Gastroesophageal sphincter (tissue), 4 donors: ENCODE measurements around the gene ADGRD1. TPM values are rescaled to one million over a fixed set of nuclear protein-coding genes. Genes with fewer than 3 reads are reported as not detected.
"Not testable (repeated sequence)": the region's sequence is repeated elsewhere in the genome, so short reads cannot be mapped to it uniquely, and the experiment has no call there.

Experiments used
- ATAC-seq: fragments of 150-250 bp; one replicate; pipeline ENCODE4 v1.9.1; 2016; ENCODE audit warnings: mild to moderate bottlenecking, moderate library complexity
- H3K27ac ChIP-seq, 4 donors: fragments of 200-600 bp; sonication (generic) in 3 of 4; 1 replicate in 3 of 4; 2 replicates in 1 of 4; pipeline ENCODE4 v1.5.1; 2016 to 2019
- H3K27me3 ChIP-seq: fragments of 200-600 bp; sonication (generic); one replicate; pipeline ENCODE4 v1.5.1; 2019
- H3K36me3 ChIP-seq, 2 donors: fragments of 200-600 bp; sonication (generic); one replicate each; pipeline ENCODE4 v1.5.1; 2019; ENCODE audit warnings: control low read depth in 1 of 2
- H3K4me1 ChIP-seq, 3 donors: fragments of 200-600 bp; sonication (generic); 1 replicate in 2 of 3; 2 replicates in 1 of 3; pipeline ENCODE4 v1.5.1; 2016 to 2019; ENCODE audit warnings: control low read depth in 2 of 3
- H3K4me3 ChIP-seq, 2 donors: fragments of 200-600 bp; sonication (generic); one replicate each; pipeline ENCODE4 v1.5.1; 2019; ENCODE audit warnings: mild to moderate bottlenecking in 1 of 2, moderate library complexity in 1 of 2
- H3K9me3 ChIP-seq, 3 donors: fragments of 200-600 bp; sonication (generic); one replicate each; pipeline ENCODE4 v1.5.1; 2017 to 2019; ENCODE audit warnings: control low read depth in 2 of 3
- CTCF ChIP-seq, 4 experiments: fragments of 200-600 bp in 2 of 4; fragments of 450-650 bp in 2 of 4; sonication (generic) in 1 of 4; IDR thresholded peaks; one replicate each; pipeline ENCODE4 v1.5.1; 2017 to 2019; ENCODE audit warnings: antibody characterized with exemption in 4 of 4, mild to moderate bottlenecking in 2 of 4, moderate library complexity in 2 of 4
- EP300 ChIP-seq: sonication (generic); formaldehyde crosslinking; IDR thresholded peaks from one replicate; pipeline ENCODE4 v1.6.1; 2017; ENCODE audit warnings: antibody characterized with exemption, mild to moderate bottlenecking
- POLR2A ChIP-seq, 2 donors: fragments of 450-650 bp; IDR thresholded peaks; one replicate each; pipeline ENCODE4 v1.6.1; 2017; ENCODE audit warnings: antibody characterized with exemption in 2 of 2, mild to moderate bottlenecking in 2 of 2, moderate library complexity in 1 of 2
- POLR2AphosphoS5 ChIP-seq: sonication (generic); formaldehyde crosslinking; IDR thresholded peaks from one replicate; pipeline ENCODE4 v1.6.1; 2017; ENCODE audit warnings: antibody characterized with exemption
- WGBS, 2 donors: methylation state at CpG; one replicate each; pipeline ENCODE4 v1.1.5; 2018; ENCODE audit warnings: low coverage in 1 of 2; 5-methylcytosine and 5-hydroxymethylcytosine counted together
- total RNA-seq, 4 donors: library from RNA; depleted of rRNA; stranded (reverse); fragments of >200 nt; gene quantifications; one replicate each; pipeline ENCODE4 v1.1.0, GENCODE V29; 2016

ADGRD1 gene
- total RNA-seq, 4 donors from 2014 or later: 19.1 to 43.4 (median 31.3) TPM

DNA sequence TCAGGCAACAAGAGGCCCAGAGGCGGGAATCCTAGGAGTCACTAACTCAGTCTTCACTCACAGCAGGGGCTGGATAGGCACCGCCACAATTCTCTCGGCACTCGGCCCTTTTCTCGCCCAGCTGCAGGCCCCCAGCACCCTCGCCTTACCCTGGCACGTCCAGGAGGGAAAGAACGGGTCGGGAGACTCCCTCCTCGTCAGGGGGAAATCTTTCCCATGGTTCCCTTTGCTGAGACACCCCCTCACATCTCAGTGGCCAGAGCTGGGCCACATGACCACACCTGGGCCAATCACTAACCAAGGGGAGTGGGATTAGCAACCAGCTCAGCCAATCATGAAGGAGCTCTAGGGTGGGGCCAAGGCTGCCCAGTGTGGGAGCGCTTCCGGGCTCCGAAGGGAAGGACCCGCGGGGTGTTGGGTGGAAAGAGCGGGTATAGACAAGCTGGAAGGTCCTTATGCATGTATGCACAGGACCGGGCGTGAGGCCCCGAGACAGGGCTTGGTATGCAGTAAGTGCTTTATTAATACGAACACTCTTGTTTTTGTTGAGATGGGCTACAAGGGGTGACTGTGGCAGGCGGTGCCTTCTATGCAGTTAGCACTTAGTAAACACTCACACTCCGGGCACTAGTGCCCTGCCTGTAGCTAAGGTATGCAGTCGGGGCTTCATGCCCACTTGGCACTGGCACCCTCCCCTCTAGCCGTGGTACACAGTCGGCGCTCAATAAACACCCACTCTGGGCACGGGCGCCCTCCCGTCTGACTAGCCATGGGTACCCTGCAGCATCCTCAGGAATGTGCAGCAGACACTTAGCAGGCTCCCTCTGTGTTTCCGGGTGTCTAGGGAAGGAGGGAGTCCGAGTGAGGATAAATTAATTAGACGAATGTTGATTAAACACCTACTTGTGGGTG lies 40.3 kb downstream of the ADGRD1 start:
- WGBS, 2 donors: 84 to 92% methylated on average over 9 to 13 of the region's 32 CpGs
- H3K4me3 ChIP-seq: no peak overlapping the region
- no peaks in the 10 kb centered on the region for H3K9me3 ChIP-seq
- H3K4me1 ChIP-seq: no peaks in the 10 kb centered on the region
- TF ChIP-seq POLR2A (IDR thresholded peaks at IDR 0.05): no peak
- TF ChIP-seq EP300: no peak
- no peak for TF ChIP-seq CTCF (IDR thresholded peaks at IDR 0.05)
- no peak for TF ChIP-seq POLR2AphosphoS5
- no peaks in the 10 kb centered on the region for H3K27me3 ChIP-seq
- no peak for ATAC-seq
- H3K36me3 ChIP-seq: peaks cover 0 to 56% of the 10 kb centered on the region in 2 donors
- H3K27ac ChIP-seq: no peak overlapping the region

GRCh38 chr12:130994821-130995375 lies 41.2 kb downstream of the ADGRD1 start:
- Histone ChIP-seq H3K4me1 (no peaks in the 10 kb centered on the region), H3K36me3 (peaks cover 0 to 54% of the 10 kb centered on the region in 2 donors), H3K27ac (no peak overlapping the region), H3K4me3 (no peak overlapping the region), H3K9me3 (no peaks in the 10 kb centered on the region), H3K27me3 (no peaks in the 10 kb centered on the region)
- 83% methylated on average over 2 to 7 of the region's 12 CpGs for WGBS, 2 donors
- TF ChIP-seq EP300: no peak
- TF ChIP-seq POLR2AphosphoS5: no peak
- TF ChIP-seq CTCF (IDR thresholded peaks at IDR 0.05): no peak
- no peak for TF ChIP-seq POLR2A (IDR thresholded peaks at IDR 0.05)
- ATAC-seq: no peak

- ATAC-seq, H3K27ac ChIP-seq, H3K27me3 ChIP-seq, H3K4me1 ChIP-seq, H3K9me3 ChIP-seq, H3K4me3 ChIP-seq: not testable (repeated sequence)
- H3K36me3 ChIP-seq: peaks cover 0 to 59% of the 10 kb centered on the region in 2 donors
- 79 to 100% methylated on average over 2 to 5 of the region's 5 CpGs for WGBS, 2 donors
Observed at GRCh38 chr12:130995386-130995969, 41.8 kb downstream of the ADGRD1 start.

DNA sequence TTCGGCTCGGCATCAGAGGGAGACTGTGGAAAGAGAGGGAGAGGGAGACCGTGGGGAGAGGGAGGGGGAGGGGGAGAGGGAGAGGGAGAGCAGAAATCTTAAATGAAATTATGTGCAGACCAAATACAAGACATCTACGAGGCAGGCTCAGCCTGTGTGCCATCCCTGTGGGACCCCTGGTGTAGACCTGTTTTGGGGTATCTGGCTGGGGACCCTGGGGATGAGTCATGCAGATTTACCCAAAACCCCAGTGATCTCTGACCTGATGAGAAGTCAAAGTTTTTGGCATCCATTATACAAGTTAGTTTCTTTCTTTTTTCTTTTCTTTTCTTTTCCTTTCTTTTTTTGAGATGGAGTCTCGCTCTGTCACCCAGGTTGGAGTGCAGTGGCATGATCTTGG lies 44.4 kb downstream of the ADGRD1 start:
- no peak overlapping the region for H3K27ac ChIP-seq
- peaks cover 0 to 14% (median 0%) of the 10 kb centered on the region in 3 donors for H3K4me1 ChIP-seq
- TF ChIP-seq CTCF (IDR thresholded peaks at IDR 0.05): no peak
- TF ChIP-seq POLR2A (IDR thresholded peaks at IDR 0.05): no peak
- TF ChIP-seq POLR2AphosphoS5: no peak
- no peak for TF ChIP-seq EP300
- no peaks in the 10 kb centered on the region for H3K27me3 ChIP-seq
- ATAC-seq: no peak
- H3K9me3 ChIP-seq: no peaks in the 10 kb centered on the region
- H3K36me3 ChIP-seq: peaks cover 0 to 47% of the 10 kb centered on the region in 2 donors
- 89 to 98% methylated on average over 4 of the region's 5 CpGs for whole genome bisulfite sequencing, 2 donors
- no peak overlapping the region for H3K4me3 ChIP-seq

GRCh38 chr12:131000000-131000486 lies 46.3 kb downstream of the ADGRD1 start:
- Histone ChIP-seq H3K27ac (no peak overlapping the region), H3K9me3 (no peaks in the 10 kb centered on the region), H3K36me3 (peaks cover 0 to 42% of the 10 kb centered on the region in 2 donors), H3K4me1 (peaks cover 0 to 14% (median 0%) of the 10 kb centered on the region in 3 donors), H3K4me3 (no peak overlapping the region), H3K27me3 (no peaks in the 10 kb centered on the region)
- WGBS, 2 donors: 89 to 93% methylated on average over 5 to 14 of the region's 16 CpGs
- TF ChIP-seq POLR2A (IDR thresholded peaks at IDR 0.05) (no peak), CTCF (IDR thresholded peaks at IDR 0.05) (no peak), EP300 (no peak), POLR2AphosphoS5 (no peak)
- no peak for ATAC-seq
